Inflammatory macrophage (primary cell): ENCODE data around the gene SDE2.
"Not testable (repeated sequence)": the region's sequence is repeated elsewhere in the genome, so short reads cannot be mapped to it uniquely, and the experiment has no call there.

Experiments used
- DNase-seq, 2 donors: peaks; one replicate each; pipeline ENCODE4 v3.0.0-alpha.2; 2020 to 2022

Gene SDE2

GRCh38 chr1:225941187-225941941, 57.8 kb downstream of the SDE2 start, which contains the start of gene LEFTY2:
Gene LEFTY2, minus strand, starts transcription at chr1:225941220. Its CDS starts 80 bp downstream, at chr1:225941140.
- DNase-seq = no peak

DNA sequence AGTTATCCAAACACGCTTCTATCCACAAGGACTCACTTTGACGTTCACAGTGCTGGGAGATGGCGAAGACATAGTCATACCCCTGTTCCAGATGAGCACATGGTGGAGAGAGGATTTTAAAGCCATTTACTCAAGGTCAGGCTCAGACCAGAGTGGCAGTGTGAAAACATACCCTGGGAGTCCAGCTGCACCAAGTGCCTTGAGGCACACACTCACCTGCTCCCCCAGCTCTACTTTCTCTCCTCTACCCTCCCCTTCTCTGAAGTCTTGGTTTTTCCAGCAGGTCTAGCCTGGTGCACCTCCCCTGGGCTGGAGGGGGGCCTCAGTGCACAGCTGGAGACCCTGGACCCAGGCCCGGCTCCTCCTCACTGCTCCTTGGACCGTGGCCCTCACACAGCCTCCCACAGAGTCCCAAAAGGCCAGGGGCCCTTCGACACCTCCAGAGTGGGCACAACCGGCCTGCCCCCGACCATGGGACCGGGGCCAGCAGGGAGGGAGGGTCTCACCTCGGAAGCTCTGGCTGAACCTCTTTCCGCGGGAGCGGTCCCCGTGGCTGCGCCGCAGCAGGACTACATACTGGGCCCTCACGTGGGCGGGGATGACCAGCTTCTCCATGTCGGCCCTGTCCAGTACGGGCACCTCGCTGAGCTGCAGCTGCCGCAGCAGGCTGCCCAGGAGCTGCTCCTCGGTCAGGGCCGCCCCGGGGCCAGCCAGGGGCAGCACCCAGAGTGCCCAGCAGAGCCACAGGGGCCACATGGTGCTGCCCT, 58.6 kb downstream of the SDE2 start:
- no peak for DNase-seq

GRCh38 chr1:225939939-225940310, 59.2 kb downstream of the SDE2 start:
- DNase-seq = not testable (repeated sequence)

GRCh38 chr1:225939097-225939938, 59.8 kb downstream of the SDE2 start:
- DNase-seq = not testable (repeated sequence)

DNA sequence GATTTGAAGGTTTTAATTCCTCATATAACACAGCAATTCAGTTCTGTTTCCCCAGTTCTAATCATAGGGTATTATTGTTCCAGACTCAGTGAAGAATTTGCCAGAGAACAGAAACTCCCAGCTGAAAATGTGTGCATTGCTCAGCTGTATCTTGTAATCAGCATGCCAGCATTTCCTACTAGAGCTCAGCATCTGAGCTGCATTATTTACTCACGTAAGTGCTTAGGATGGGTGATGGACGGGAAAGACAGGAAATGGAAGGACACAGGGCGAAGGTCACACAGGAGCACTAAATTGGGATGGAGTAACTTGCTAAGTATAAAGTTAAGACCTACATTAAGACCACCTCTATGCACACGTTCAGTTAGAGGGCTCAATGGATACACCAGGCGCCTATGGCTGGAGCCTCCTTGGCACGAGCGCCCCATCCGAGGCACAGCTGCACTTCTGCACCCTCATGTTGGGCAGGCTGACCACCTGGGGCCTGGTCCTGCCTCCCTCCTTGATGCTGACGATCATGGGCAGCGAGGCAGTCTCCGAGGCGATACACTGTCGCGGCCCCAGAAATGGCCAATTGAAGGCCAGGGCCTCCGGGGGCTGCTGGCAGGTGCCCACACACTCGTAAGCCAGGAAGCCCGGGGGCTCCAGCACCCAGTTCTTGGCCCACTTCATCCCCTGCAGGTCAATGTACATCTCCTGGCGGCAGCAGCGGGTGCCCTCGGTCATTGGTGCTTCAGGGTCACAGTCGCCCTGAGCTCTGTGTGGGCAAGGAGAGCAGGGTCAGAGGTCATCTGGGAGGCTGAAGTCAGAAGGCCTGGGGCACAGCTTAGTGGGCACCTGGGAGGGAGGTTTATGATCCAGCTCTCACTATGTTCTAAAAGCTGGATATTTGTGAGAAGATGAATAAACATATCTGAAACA, 61.8 kb downstream of the SDE2 start:
- no peak for DNase-seq

- no peak for DNase-seq
These were observed 62.6 kb downstream of the SDE2 start for GRCh38 chr1:225936523-225936922.

DNA sequence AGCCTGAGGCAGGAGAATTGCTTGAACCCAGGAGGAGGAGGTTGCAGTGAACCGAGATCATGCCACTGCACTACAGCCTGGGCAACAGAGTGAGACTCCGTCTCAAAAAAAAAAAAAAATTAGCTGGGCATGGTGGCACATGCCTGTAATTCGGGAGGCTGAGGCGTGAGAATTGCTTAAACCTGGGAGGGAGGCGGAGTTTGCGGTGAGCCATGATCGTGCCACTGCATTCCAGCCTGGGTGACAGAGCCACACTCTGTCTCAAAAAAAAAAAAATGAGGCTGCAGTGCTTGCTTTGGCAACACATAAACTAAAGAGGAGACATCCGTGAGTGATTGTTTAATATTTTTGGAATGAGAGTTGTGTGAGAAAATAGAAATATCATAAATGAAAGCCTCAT, 63.1 kb downstream of the SDE2 start:
- not testable (repeated sequence) for DNase-seq

GRCh38 chr1:225934711-225935110, 64.4 kb downstream of the SDE2 start:
- DNase-seq = no peak

DNA sequence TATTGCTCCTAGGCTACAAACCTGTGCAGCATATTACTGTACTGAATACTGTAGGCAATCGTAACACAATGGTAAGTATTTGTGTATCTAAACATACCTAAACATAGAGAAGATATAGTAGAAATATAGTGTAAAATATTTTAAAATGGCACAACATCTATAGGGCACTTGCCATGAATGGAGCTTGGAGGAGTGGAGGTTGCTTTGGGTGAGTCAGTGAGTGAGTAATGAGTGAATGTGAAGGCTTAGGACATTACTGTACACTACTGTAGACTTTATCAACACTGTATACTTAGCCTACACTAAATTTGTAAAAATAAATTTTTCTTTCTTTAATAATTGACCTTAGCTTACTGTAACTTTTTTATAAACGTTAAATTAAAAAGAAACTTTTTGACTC, 66.1 kb downstream of the SDE2 start:
- no peak for DNase-seq
